ENCODE measurements around the gene SPATA31D1. TPM values are rescaled to one million over a fixed set of nuclear protein-coding genes. Genes with fewer than 3 reads are reported as not detected.
A peak's percentile ranks its signal among the peaks of the same experiment; 100 is the strongest.

SPATA31D1 gene
- total RNA-seq, 3 donors from 2014 or later: not detected

- DNase-seq: no peak
- H3K4me1 ChIP-seq (ENCODE audit: low read depth): no peaks in the 10 kb centered on the region
- no peak for ATAC-seq
- H3K9me3 ChIP-seq: no peaks in the 10 kb centered on the region
- no peaks in the 10 kb centered on the region for H3K36me3 ChIP-seq (ENCODE audit: low read depth)
- intact Hi-C loops (cut with DNase I, micrococcal nuclease): no loop called here
- no peak for TF ChIP-seq CTCF (IDR thresholded peaks at IDR 0.05)
- no peak overlapping the region for H3K4me3 ChIP-seq
Measured at GRCh38 chr9:81981883-81982282, 6.7 kb upstream of the SPATA31D1 start.

- H3K9me3 ChIP-seq: no peaks in the 10 kb centered on the region
- ATAC-seq (no peak), DNase-seq (no peak)
- no peaks in the 10 kb centered on the region for H3K36me3 ChIP-seq (ENCODE audit: low read depth)
- intact Hi-C loops (cut with DNase I, micrococcal nuclease): loop anchor here in 1 of 2 donors (5.0 kb wide), 1 partner anchor 672 kb away; no protein-coding TSS in a partner anchor
- H3K4me3 ChIP-seq: no peak overlapping the region
- TF ChIP-seq CTCF (IDR thresholded peaks at IDR 0.05): no peak
- no peaks in the 10 kb centered on the region for H3K4me1 ChIP-seq (ENCODE audit: low read depth)
Measured at GRCh38 chr9:81984928-81985327, 3.6 kb upstream of the SPATA31D1 start.

- no peak for DNase-seq
- no peaks in the 10 kb centered on the region for H3K4me1 ChIP-seq (ENCODE audit: low read depth)
- TF ChIP-seq CTCF (IDR thresholded peaks at IDR 0.05): no peak
- H3K36me3 ChIP-seq (ENCODE audit: low read depth): no peaks in the 10 kb centered on the region
- ATAC-seq: no peak
- H3K4me3 ChIP-seq: no peak overlapping the region
- no peaks in the 10 kb centered on the region for H3K9me3 ChIP-seq
- intact Hi-C loops (cut with DNase I, micrococcal nuclease): loop anchor here in 1 of 2 donors (5.0 kb wide), 1 partner anchor 671 kb away; no protein-coding TSS in a partner anchor
Measured at GRCh38 chr9:81986051-81986450, 2.5 kb upstream of the SPATA31D1 start.

GRCh38 chr9:81989700-81990099, 1.1 kb downstream of the SPATA31D1 start:
- no peak for ATAC-seq
- H3K9me3 ChIP-seq: no peaks in the 10 kb centered on the region
- intact Hi-C loops (cut with DNase I, micrococcal nuclease): loop anchor here in 1 of 2 donors (5.0 kb wide), 1 partner anchor 668 kb away; no protein-coding TSS in a partner anchor
- no peaks in the 10 kb centered on the region for H3K36me3 ChIP-seq (ENCODE audit: low read depth)
- TF ChIP-seq CTCF (IDR thresholded peaks at IDR 0.05): no peak
- DNase-seq: no peak
- no peaks in the 10 kb centered on the region for H3K4me1 ChIP-seq (ENCODE audit: low read depth)
- no peak overlapping the region for H3K4me3 ChIP-seq

- no peaks in the 10 kb centered on the region for H3K9me3 ChIP-seq
- no peaks in the 10 kb centered on the region for H3K36me3 ChIP-seq (ENCODE audit: low read depth)
- no peak for TF ChIP-seq CTCF (IDR thresholded peaks at IDR 0.05)
- DNase-seq (no peak), ATAC-seq (no peak)
- intact Hi-C loops (cut with DNase I, micrococcal nuclease): no loop called here
- H3K4me1 ChIP-seq (ENCODE audit: low read depth): no peaks in the 10 kb centered on the region
- H3K4me3 ChIP-seq: no peak overlapping the region
Measured at GRCh38 chr9:81993656-81994055, 5.1 kb downstream of the SPATA31D1 start.

- intact Hi-C loops (cut with DNase I, micrococcal nuclease): no loop called here
- DNase-seq: peak in 1 of 3 donors; percentile 55
- Histone ChIP-seq H3K9me3 (no peaks in the 10 kb centered on the region), H3K36me3 (ENCODE audit: low read depth) (no peaks in the 10 kb centered on the region), H3K4me1 (ENCODE audit: low read depth) (no peaks in the 10 kb centered on the region), H3K4me3 (no peak overlapping the region)
- ATAC-seq: peak; percentile 61
- TF ChIP-seq CTCF (IDR thresholded peaks at IDR 0.05): no peak
Measured at GRCh38 chr9:81999806-82000205, 11.2 kb downstream of the SPATA31D1 start.
